Measurements from ENCODE around the gene RERG.

DNA sequence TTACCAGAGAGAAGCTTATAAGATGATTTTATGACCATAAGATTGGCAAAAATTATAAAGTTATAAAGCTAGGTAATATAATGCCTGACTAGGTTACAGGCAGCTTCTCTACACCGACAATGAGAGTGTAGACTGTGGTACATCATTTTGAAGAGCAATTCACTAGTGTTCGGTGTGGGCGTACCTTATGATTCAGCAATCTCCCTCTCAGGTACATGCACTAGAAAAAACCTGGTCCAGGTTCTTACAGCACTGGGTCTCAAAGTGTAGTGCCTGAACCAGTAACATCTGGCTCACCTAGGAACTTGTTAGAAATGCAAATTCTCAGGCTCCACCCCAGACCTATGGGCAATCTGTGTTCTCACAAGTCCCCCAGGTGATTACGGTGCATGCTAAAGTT lies 106.7 kb downstream of the RERG start:
- TF ChIP-seq, protein P1, sequence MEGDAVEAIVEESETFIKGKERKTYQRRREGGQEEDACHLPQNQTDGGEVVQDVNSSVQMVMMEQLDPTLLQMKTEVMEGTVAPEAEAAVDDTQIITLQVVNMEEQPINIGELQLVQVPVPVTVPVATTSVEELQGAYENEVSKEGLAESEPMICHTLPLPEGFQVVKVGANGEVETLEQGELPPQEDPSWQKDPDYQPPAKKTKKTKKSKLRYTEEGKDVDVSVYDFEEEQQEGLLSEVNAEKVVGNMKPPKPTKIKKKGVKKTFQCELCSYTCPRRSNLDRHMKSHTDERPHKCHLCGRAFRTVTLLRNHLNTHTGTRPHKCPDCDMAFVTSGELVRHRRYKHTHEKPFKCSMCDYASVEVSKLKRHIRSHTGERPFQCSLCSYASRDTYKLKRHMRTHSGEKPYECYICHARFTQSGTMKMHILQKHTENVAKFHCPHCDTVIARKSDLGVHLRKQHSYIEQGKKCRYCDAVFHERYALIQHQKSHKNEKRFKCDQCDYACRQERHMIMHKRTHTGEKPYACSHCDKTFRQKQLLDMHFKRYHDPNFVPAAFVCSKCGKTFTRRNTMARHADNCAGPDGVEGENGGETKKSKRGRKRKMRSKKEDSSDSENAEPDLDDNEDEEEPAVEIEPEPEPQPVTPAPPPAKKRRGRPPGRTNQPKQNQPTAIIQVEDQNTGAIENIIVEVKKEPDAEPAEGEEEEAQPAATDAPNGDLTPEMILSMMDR (IDR thresholded peaks at IDR 0.05) = no peak
- TF ChIP-seq POLR2A (IDR thresholded peaks at IDR 0.05) = no peak

All from right lobe of liver (tissue), 4 donors.